ENCODE data around the gene RSRC1.

Gene RSRC1

DNA sequence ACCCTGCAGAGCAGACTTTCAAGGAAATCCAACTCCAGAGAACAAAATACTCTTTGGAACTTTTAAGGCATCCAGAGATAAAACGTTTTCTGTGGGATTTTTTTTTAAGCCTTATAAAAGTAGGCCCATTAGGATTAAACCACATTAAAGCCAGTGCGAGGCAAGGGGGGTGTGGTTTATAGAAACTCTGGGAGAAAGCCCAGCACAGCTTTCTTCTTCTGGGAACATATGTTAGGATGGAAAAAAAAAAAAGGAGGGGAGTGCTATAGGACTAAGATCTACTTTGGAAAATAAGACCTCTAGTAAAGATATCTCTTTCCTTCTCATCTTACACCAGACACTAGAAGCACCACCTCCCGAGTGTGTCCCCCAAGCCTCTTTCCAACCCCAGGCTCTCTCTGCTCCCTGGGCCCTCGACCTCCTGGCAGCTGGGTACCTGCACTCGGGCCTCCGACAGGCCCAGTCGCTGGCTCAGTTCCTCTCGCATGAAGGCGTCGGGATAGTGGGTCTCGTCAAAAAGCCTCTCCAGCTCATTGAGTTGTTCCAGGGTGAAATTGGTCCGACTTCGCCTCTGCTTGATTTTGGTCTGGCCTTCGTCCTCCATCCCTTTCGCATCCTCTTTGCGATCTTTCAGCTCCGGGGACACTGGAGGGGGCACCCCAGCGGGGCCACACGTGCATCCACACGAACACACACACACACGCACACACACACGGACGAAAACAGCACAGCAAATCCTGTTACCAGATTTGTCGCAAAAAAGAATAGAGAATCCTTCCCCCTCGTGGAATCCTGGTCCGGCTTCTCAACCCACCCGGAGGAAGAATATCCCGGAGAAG lies 7.4 kb upstream of the RSRC1 start:
- TF ChIP-seq EZH2 (IDR thresholded peaks at IDR 0.05; ENCODE audit: borderline replicate concordance, low read length), result no peak
- TF ChIP-seq, protein P1, sequence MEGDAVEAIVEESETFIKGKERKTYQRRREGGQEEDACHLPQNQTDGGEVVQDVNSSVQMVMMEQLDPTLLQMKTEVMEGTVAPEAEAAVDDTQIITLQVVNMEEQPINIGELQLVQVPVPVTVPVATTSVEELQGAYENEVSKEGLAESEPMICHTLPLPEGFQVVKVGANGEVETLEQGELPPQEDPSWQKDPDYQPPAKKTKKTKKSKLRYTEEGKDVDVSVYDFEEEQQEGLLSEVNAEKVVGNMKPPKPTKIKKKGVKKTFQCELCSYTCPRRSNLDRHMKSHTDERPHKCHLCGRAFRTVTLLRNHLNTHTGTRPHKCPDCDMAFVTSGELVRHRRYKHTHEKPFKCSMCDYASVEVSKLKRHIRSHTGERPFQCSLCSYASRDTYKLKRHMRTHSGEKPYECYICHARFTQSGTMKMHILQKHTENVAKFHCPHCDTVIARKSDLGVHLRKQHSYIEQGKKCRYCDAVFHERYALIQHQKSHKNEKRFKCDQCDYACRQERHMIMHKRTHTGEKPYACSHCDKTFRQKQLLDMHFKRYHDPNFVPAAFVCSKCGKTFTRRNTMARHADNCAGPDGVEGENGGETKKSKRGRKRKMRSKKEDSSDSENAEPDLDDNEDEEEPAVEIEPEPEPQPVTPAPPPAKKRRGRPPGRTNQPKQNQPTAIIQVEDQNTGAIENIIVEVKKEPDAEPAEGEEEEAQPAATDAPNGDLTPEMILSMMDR (IDR thresholded peaks at IDR 0.05; ENCODE audit: low read length), result no peak
- H3K27me3 ChIP-seq (ENCODE audit: insufficient read depth, low read length), result peaks cover 5% of the 10 kb centered on the region; the same call in 1 of the 2 replicates

DNA sequence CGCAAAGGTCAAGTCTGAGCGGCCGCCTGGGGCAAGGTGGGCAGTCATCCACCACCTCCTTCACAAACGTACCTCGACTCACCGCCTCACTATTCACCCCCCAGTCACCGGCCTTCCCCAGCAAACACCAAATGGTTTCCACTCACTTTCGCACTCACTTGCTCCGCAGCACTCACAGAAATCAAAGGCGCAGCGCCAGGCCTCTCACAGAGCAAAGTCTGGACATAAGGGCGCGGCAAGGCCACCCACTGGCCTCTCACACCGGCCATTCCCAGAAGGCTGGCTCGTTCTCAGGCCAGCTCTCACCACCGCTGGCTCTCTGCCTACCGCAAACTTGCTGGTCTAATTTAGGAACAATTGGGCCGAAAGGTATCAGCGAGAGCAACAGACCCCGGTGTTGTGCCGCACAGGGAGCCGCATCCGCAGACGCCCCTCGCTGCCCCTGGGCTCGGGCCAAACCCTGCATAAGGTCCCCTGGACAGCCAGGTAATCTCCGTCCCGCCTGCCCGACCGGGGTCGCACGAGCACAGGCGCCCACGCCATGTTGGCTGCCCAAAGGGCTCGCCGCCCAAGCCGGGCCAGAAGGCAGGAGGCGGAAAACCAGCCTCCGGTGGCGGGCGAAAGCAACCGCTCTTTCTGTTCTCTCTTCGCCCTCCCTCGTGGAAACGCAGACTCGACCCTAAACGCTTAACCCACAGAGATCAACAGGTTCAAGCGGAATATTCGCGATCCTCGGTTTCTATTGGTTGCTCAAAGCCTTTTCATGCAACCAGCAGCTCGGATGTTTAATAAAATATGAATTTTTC lies 6.6 kb upstream of the RSRC1 start:
- H3K9me2 ChIP-seq (ENCODE audit: low read depth, low read length), result no peaks in the 10 kb centered on the region
- no peaks in the 10 kb centered on the region for H3K9me3 ChIP-seq (ENCODE audit: low read length)
- no peak overlapping the region for H3K9ac ChIP-seq (ENCODE audit: low read length)
- H3K27ac ChIP-seq (ENCODE audit: low read depth, low read length, poor library complexity, severe bottlenecking), result no peak overlapping the region
- TF ChIP-seq, protein P1 (IDR thresholded peaks at IDR 0.05; ENCODE audit: low read length), result no peak
- no peak for TF ChIP-seq EZH2 (IDR thresholded peaks at IDR 0.05; ENCODE audit: borderline replicate concordance, low read length)
- peak overlapping the region; percentile 30 for H3K4me3 ChIP-seq (ENCODE audit: low read depth, low read length, poor library complexity, severe bottlenecking)
- no peaks in the 10 kb centered on the region for H3K36me3 ChIP-seq (ENCODE audit: insufficient read depth, low read length)
- no peak overlapping the region for H2AFZ ChIP-seq (ENCODE audit: low read length)
- H3K27me3 ChIP-seq (ENCODE audit: insufficient read depth, low read length), result peaks cover 5% of the 10 kb centered on the region; the same call in 1 of the 2 replicates
- 0 out of 2 replicates have a peak, but pooled peaks cover 4% of the 10 kb centered on the region for H3F3A ChIP-seq (ENCODE audit: insufficient read depth, low read length)
- H3K4me1 ChIP-seq (ENCODE audit: insufficient read depth, low read length, severe bottlenecking), result peaks cover 40% of the 10 kb centered on the region
- H3K79me2 ChIP-seq (ENCODE audit: insufficient read depth, low read length), result no peaks in the 10 kb centered on the region
- H3K4me2 ChIP-seq (ENCODE audit: low read length), result peak overlapping the region; percentile 52
- no peaks in the 10 kb centered on the region for H4K20me1 ChIP-seq (ENCODE audit: insufficient read depth, low read length)

More for the DNA sequence above, 7.4 kb upstream of the RSRC1 start:
- Histone ChIP-seq H3K79me2 (ENCODE audit: insufficient read depth, low read length) (no peaks in the 10 kb centered on the region), H3K27ac (ENCODE audit: low read depth, low read length, poor library complexity, severe bottlenecking) (no peak overlapping the region), H4K20me1 (ENCODE audit: insufficient read depth, low read length) (no peaks in the 10 kb centered on the region), H3K9me2 (ENCODE audit: low read depth, low read length) (no peaks in the 10 kb centered on the region), H3K4me2 (ENCODE audit: low read length) (no peak overlapping the region), H3K4me1 (ENCODE audit: insufficient read depth, low read length, severe bottlenecking) (peaks cover 37% of the 10 kb centered on the region), H3K36me3 (ENCODE audit: insufficient read depth, low read length) (no peaks in the 10 kb centered on the region), H3K9me3 (ENCODE audit: low read length) (no peaks in the 10 kb centered on the region), H3K9ac (ENCODE audit: low read length) (no peak overlapping the region), H3F3A (ENCODE audit: insufficient read depth, low read length) (0 out of 2 replicates have a peak, but pooled peaks cover 4% of the 10 kb centered on the region), H2AFZ (ENCODE audit: low read length) (no peak overlapping the region), H3K4me3 (ENCODE audit: low read depth, low read length, poor library complexity, severe bottlenecking) (no peak overlapping the region)

DNA sequence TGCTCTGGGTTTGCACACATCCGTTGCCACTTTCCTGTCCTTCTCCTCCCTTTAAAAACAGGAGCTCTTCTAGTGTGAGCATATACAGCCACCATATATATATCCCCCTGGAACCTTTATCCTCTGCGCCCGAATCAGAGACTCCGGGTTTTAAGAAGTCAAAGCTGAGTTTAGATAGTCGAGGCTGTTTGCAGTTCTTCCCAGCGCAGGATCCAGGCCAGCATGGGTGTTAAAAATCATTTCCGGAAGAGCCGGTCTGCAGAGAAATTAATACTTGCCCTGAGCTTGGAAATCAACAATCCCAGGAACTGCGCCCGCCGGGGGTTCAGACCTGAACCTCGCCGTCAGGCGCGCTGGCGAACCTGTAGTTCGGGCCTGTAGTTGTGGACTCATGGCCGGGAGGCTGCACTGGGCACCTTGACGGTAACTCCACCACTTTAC lies 6.0 kb upstream of the RSRC1 start:
- Histone ChIP-seq H3K4me3 (ENCODE audit: low read depth, low read length, poor library complexity, severe bottlenecking) (peak overlapping the region; percentile 30), H4K20me1 (ENCODE audit: insufficient read depth, low read length) (no peaks in the 10 kb centered on the region), H3K9me3 (ENCODE audit: low read length) (no peaks in the 10 kb centered on the region), H3K9me2 (ENCODE audit: low read depth, low read length) (no peaks in the 10 kb centered on the region), H3F3A (ENCODE audit: insufficient read depth, low read length) (0 out of 2 replicates have a peak, but pooled peaks cover 4% of the 10 kb centered on the region), H3K9ac (ENCODE audit: low read length) (no peak overlapping the region), H3K4me1 (ENCODE audit: insufficient read depth, low read length, severe bottlenecking) (peaks cover 45% of the 10 kb centered on the region), H3K27me3 (ENCODE audit: insufficient read depth, low read length) (peaks cover 5% of the 10 kb centered on the region; the same call in 1 of the 2 replicates), H2AFZ (ENCODE audit: low read length) (no peak overlapping the region), H3K27ac (ENCODE audit: low read depth, low read length, poor library complexity, severe bottlenecking) (no peak overlapping the region), H3K79me2 (ENCODE audit: insufficient read depth, low read length) (no peaks in the 10 kb centered on the region), H3K36me3 (ENCODE audit: insufficient read depth, low read length) (no peaks in the 10 kb centered on the region), H3K4me2 (ENCODE audit: low read length) (peak overlapping the region; percentile 52)
- no peak for TF ChIP-seq EZH2 (IDR thresholded peaks at IDR 0.05; ENCODE audit: borderline replicate concordance, low read length)
- TF ChIP-seq, protein P1 (IDR thresholded peaks at IDR 0.05; ENCODE audit: low read length), result no peak
